Activated CD4-positive, alpha-beta T cell treated with anti-CD3 and anti-CD28 coated beads for 24 hours (primary cell): ENCODE results near the gene MADCAM1.

Experiments used
- DNase-seq, 2 donors: peaks; one replicate each; pipeline ENCODE4 v3.0.0-alpha.2; 2020; ENCODE audit warnings: low read depth in 2 of 2

The MADCAM1 gene

DNA sequence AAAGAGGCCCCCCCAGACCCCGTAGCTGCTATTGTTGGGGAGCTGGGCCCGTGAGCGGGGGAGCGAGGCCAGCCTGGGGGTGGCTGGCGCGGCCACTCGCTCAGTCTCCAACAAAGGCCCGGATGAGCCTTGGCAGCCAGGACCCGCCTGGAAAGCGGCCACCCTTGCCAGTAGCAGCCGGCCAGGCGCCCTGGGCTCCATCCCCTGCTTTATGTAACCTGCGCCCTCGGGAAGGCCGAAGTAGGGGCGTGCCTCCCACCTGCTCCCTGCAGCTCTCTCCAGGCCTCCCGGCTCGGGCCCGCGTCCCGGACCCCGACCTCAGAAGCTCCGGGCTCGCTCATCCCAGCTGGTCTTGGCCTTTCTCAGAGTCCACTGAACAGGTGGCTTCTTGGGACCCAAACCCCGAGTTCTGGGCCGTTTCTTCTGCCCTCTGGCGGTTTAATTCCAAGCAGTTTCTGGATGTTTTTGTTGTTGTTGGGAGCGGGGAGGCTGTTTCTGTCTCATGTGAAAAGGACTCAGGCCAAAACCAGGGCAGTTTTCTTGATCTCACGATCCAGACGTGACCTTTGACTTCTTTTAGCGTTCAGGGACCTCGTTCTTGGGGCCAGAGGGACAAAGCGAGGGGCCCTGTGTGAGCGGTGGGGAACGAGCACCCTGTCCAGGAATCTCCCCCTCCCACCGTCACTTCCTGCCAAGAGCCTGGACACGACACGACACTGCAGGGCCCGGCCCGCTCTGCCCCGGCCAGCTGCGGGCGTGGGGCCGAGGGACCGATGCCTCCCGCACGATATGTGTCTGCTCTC, 36.5 kb downstream of the MADCAM1 start:
- DNase-seq = peak in 1 of 2 donors; percentile 24

DNA sequence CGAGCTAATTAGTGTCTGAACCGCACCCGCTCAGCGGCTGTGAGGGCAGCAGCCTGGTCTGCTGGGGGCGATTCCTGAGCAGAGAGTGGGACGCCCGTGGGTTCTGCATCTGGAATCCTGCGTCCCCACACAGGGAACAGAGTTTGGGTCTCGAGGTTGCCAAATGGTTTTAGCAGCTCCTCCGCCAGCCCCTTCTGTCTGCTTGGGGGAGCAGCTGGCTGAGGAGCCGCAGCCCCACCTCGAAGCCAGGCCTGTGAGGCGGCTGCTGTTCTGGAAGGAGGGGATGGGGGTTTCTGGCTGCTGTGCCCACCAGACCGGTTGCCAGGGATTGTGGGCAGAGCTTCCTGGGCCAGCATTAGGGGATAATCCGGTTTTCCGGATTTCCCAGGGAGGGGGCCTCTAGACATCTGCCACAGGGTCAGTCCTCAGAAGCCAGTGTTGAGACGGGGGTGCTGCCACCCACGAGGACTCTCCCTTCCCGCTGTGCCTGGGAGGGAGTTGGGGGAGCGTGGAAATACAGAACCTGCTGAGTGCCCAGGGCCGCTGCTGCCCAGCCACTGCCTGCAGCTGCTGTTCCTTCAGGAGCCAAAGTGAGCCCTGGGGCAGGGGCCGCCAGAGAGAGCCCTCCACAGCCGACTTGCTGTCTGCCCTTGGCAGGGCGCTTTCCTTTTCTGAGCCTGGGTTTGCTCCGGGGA, 37.2 kb downstream of the MADCAM1 start:
- DNase-seq = no peak

- no peak for DNase-seq
Observed at GRCh38 chr19:534088-534487, 37.8 kb downstream of the MADCAM1 start.

DNA sequence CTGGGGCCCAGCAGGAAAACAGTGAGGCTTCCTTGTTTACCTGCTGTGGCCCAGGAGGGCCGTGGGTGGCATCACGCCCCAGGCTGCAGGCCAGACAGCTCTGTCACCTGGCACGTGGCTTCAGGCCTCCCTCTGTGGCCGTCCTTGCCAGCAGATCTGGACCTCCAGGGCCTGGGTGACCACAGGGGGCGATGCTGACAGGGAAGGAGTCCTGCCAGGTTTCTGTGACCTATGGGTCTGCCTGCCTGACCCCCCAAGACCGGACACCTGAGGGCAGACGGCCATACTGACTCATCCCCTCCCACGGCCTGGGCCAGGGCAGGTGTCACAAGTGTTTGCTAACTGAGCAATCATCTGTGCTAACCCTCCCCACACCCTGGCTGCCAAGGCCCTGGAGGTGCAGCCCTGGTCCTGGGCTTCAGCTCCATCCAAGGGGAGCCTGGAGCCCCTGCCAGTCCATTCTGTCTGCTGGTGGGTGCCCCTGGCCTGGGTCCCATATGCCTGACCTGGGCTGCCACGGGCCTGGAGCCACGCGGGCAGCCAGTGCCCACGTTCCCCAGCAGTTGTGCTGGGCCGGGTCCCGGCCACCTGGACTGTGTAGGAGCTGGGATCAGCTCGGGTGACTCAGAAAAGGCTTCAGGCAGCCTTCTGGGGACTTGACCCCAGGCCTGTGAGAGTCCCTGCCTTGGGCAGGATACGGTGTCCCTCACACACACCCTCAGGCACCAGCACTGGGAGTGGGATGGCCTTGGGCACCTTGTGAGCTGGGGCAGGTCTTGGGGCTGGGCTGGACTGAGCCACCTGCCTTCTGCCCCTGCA, 38.9 kb downstream of the MADCAM1 start:
- no peak for DNase-seq

- no peak for DNase-seq
Observed at GRCh38 chr19:536031-536880, 40.0 kb downstream of the MADCAM1 start.

- no peak for DNase-seq
Observed at GRCh38 chr19:536881-537404, 40.7 kb downstream of the MADCAM1 start.

DNA sequence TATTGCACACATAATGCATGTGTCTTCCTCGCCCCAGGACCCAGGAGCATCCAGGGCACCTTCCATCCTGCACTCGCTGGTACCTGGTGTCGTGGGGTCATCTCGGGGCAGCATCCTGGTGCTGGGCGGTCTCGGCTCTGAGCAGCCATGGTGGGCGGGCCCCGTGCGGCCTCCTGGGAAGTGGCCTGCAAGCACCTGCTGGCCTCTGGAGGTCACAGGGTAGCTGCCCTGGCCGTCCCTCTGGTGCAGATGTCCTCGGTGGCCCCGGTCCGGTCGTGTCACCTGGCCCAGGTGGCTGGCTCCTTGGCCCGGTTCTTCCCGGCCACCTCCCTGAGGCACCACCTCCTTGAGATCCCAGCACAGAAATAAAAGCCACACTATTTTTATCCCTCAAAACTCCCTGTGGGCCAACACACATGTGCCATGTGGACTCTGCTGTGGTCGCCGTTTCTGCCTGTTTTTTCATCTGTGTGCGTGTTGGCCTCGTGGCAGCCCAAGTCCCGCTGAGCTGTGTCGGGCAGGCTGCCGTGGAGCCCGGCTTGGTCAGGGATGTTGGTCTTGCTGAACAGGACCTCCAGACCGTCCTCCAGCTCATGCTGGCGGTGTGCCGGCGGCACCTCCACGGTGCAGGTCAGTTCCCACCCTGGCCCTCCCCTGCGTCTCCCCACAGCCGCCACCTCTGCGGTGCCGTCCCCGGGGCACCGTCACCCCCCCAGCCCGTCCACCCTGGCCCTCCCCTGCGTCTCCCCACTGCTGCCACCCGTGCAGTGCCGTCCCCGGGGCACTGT, 42.5 kb downstream of the MADCAM1 start:
- DNase-seq = no peak

DNA sequence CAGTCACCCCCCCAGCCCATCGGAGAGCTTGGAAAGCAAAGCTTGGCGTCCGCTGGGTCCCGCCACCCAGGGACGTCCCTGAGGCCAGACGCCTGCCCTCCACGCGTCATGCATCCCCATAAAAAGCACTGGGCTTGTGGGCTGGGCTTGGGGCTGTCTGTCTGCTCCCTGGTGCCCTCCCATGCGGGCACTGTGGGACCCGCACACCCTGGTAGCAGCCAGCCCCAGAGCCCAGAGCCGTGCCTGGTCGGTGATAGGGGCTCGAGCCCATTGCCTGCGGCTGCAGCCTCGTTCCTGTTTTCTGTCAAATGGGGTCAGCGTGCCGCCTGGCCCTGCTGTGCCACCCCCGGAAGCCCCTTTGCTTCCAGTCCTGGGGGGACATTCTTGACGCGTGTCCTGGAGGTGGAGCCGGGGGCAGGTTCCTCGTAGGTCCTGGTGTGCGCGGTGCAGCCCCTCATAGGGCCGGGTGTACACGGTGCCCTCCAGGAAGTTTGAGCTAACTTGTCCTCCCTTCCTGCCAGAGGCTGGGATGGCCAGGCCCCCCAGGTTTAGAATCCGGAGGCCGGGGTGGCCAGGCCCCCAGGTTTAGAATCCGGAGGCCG, 43.2 kb downstream of the MADCAM1 start:
- no peak for DNase-seq

DNA sequence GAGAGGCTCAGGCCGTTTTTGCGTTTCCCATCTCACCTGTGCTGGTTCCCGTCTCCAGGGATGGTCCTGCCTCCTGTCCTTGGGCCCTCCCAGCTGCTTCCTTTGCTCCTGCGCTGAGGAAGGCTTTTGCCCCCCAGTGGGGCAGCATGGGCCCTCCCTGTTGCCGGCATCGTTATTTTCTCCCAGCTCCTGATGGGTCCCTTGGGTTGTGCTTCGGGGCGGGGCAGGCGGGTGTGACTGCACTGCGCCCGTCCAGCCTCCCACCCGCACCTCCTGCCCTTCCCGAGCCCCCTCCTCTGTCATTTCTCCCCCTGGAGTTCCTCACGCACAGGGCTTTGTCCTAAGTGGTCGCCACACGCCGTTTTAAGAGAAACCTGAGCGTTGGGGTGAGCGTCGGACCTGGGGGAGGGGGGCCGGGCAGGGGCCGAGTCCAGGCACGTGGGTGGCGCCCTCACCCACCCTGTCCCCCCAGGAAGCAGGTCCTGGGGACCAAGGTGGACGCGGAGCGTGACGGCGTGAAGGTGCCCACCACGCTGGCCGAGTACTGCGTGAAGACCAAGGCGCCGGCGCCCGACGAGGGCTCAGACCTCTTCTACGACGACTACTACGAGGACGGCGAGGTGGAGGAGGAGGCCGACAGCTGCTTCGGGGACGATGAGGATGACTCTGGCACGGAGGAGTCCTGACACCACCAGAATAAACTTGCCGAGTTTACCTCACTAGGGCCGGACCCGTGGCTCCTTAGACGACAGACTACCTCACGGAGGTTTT, 44.8 kb downstream of the MADCAM1 start:
- no peak for DNase-seq

DNA sequence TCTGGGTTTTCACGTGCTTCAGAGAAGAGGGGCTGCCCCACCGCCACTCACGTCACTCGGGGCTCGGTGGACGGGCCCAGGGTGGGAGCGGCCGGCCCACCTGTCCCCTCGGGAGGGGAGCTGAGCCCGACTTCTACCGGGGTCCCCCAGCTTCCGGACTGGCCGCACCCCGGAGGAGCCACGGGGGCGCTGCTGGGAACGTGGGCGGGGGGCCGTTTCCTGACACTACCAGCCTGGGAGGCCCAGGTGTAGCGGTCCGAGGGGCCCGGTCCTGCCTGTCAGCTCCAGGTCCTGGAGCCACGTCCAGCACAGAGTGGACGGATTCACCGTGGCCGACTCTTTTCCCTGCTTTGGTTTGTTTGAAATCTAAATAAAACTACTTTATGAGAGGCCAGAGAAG, 45.4 kb downstream of the MADCAM1 start:
- DNase-seq = no peak

DNA sequence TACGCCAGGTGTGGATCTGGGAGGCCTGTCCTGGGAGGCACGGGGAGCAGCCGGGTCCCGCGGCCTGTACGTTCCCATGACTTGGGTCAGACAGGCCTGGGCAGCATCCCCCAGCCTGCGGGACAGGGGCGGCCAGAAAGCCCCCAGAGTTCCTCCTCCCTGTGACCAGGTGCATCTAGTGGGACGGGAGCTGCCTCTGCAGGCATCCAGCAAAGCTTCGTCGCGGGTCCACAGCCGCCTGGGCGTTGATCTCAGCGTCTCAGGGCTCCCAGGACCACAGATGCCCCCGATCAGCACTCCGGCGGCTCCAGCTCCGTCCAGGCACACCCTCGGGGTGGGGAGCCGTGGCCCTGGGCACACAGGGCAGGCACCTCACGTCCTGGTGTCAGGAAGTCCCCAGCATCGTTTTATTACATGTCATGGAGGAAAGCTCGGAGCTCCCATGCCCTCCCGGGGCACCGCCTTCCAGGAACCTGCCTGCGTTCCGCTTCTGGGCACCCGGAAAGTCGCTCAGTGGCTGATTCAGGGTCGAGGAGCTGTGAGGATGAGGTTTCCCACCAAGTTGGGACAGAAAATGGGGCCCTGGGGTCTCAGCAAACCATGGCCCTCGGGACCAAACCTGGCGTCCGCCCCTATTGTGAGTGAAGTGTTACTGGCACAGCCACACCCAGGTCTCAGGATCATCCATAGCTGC, 46.0 kb downstream of the MADCAM1 start:
- no peak for DNase-seq

- DNase-seq = peak; percentile 56 to 62
Observed at GRCh38 chr19:543910-544608, 47.8 kb downstream of the MADCAM1 start, which contains the start of gene GZMM. TSS of gene GZMM (plus strand) at chr19:544053. CDS start at chr19:544072, 19 bp downstream.

DNA sequence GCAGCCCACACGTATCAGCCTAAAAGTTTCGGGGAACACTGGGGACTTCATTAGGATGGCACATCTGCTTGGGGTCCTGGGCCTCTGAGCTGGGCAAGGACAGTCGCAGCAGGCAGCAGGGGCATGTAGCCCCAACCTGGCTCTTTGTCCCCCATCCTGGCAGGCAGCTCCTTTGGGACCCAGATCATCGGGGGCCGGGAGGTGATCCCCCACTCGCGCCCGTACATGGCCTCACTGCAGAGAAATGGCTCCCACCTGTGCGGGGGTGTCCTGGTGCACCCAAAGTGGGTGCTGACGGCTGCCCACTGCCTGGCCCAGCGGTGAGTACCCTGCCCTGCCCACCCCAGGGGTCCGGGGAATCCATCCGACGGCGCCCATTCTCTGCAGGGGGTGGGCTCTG, 50.8 kb downstream of the MADCAM1 start:
- no peak for DNase-seq

- DNase-seq = no peak
Observed at GRCh38 chr19:547836-548720, 51.8 kb downstream of the MADCAM1 start.

DNA sequence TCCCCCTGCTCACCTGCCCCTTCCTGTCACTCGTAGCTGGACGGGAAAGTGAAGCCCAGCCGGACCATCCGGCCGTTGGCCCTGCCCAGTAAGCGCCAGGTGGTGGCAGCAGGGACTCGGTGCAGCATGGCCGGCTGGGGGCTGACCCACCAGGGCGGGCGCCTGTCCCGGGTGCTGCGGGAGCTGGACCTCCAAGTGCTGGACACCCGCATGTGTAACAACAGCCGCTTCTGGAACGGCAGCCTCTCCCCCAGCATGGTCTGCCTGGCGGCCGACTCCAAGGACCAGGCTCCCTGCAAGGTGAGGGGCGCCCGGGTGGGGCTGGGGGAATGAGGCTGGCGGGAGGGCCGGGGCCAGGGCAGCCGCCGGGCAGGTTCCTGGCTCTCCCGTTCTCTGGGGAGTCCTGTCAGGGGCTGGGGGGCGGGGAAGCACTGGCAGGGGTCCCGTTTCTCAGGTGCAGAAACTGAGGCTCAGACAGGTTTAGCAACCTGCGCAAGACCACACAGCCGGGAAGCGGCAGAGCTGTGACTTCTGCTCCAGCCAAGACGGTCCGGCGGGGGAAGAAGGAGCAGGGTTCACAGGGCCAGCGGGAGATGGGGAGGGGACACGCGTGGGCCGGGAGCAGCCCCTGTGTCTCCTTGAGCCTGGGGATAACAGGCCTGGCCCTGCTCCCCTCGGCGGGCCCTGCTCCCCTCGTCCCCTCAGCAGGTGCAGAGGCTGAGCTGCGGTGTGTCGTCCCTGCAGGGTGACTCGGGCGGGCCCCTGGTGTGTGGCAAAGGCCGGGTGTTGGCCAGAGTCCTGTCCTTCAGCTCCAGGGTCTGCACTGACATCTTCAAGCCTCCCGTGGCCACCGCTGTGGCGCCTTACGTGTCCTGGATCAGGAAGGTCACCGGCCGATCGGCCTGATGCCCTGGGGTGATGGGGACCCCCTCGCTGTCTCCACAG, 52.9 kb downstream of the MADCAM1 start:
- no peak for DNase-seq

- no peak for DNase-seq
Observed at GRCh38 chr19:554817-555216, 58.5 kb downstream of the MADCAM1 start.
